ENCODE results near the gene CIDEC. TPM values are rescaled to one million over a fixed set of nuclear protein-coding genes. Genes with fewer than 3 reads are reported as not detected.

Gene CIDEC
- total and polyA plus RNA-seq, 2 of the 13 experiments (the other 11 are each of a cell fraction or from before 2014, with no cell fraction given): 2.5 to 10.4 TPM

DNA sequence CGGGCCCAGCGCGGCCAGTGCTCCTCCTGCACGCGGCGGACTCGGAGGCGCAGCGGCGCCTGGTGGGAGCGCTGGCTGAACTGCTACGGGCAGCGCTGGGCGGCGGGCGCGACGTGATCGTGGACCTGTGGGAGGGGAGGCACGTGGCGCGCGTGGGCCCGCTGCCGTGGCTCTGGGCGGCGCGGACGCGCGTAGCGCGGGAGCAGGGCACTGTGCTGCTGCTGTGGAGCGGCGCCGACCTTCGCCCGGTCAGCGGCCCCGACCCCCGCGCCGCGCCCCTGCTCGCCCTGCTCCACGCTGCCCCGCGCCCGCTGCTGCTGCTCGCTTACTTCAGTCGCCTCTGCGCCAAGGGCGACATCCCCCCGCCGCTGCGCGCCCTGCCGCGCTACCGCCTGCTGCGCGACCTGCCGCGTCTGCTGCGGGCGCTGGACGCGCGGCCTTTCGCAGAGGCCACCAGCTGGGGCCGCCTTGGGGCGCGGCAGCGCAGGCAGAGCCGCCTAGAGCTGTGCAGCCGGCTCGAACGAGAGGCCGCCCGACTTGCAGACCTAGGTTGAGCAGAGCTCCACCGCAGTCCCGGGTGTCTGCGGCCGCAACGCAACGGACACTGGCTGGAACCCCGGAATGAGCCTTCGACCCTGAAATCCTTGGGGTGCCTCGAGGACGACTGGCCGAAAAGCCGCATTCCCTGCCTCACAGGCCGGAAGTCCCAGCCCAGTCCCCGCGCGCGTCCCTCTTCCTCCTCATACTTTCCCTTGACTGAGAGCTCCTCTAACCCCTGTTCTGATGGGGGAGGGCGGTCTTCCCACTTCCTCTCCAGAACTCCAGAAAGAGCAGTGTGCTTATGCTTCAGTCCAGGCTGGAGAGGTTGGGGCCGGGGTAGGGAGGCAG is 35.4 kb upstream of the CIDEC start (continued):
- TF ChIP-seq, protein P1, sequence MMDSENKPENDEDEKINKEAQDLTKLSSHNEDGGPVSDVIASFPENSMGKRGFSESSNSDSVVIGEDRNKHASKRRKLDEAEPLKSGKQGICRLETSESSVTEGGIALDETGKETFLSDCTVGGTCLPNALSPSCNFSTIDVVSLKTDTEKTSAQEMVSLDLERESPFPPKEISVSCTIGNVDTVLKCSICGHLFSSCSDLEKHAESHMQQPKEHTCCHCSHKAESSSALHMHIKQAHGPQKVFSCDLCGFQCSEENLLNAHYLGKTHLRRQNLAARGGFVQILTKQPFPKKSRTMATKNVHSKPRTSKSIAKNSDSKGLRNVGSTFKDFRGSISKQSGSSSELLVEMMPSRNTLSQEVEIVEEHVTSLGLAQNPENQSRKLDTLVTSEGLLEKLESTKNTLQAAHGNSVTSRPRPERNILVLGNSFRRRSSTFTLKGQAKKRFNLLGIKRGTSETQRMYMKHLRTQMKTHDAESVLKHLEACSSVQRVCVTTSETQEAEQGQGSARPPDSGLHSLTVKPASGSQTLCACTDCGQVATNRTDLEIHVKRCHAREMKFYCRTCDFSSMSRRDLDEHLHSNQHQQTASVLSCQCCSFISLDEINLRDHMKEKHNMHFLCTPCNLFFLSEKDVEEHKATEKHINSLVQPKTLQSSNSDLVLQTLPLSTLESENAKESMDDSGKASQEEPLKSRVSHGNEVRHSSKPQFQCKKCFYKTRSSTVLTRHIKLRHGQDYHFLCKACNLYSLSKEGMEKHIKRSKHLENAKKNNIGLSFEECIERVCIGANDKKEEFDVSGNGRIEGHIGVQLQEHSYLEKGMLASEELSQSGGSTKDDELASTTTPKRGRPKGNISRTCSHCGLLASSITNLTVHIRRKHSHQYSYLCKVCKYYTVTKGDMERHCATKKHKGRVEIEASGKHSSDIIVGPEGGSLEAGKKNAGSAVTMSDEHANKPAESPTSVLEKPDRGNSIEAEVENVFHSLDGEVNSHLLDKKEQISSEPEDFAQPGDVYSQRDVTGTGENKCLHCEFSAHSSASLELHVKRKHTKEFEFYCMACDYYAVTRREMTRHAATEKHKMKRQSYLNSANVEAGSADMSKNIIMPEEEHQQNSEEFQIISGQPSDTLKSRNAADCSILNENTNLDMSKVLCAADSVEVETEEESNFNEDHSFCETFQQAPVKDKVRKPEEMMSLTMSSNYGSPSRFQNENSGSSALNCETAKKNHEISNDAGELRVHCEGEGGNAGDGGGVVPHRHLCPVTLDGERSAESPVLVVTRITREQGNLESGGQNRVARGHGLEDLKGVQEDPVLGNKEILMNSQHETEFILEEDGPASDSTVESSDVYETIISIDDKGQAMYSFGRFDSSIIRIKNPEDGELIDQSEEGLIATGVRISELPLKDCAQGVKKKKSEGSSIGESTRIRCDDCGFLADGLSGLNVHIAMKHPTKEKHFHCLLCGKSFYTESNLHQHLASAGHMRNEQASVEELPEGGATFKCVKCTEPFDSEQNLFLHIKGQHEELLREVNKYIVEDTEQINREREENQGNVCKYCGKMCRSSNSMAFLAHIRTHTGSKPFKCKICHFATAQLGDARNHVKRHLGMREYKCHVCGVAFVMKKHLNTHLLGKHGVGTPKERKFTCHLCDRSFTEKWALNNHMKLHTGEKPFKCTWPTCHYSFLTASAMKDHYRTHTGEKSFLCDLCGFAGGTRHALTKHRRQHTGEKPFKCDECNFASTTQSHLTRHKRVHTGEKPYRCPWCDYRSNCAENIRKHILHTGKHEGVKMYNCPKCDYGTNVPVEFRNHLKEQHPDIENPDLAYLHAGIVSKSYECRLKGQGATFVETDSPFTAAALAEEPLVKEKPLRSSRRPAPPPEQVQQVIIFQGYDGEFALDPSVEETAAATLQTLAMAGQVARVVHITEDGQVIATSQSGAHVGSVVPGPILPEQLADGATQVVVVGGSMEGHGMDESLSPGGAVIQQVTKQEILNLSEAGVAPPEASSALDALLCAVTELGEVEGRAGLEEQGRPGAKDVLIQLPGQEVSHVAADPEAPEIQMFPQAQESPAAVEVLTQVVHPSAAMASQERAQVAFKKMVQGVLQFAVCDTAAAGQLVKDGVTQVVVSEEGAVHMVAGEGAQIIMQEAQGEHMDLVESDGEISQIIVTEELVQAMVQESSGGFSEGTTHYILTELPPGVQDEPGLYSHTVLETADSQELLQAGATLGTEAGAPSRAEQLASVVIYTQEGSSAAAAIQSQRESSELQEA (CRISPR knock-in tag; IDR thresholded peaks at IDR 0.05; ENCODE audit: not compliant biosample characterization): no peak
- peak; percentile 87; the same call in 1 of the 2 replicates for TF ChIP-seq ZNF841 (CRISPR knock-in tag; IDR thresholded peaks at IDR 0.05; ENCODE audit: borderline replicate concordance)
- TF ChIP-seq KLF15 (CRISPR knock-in tag; IDR thresholded peaks at IDR 0.05; ENCODE audit: borderline replicate concordance): peak; percentile 85; the same call in 1 of the 2 replicates
- TF ChIP-seq, protein P2, sequence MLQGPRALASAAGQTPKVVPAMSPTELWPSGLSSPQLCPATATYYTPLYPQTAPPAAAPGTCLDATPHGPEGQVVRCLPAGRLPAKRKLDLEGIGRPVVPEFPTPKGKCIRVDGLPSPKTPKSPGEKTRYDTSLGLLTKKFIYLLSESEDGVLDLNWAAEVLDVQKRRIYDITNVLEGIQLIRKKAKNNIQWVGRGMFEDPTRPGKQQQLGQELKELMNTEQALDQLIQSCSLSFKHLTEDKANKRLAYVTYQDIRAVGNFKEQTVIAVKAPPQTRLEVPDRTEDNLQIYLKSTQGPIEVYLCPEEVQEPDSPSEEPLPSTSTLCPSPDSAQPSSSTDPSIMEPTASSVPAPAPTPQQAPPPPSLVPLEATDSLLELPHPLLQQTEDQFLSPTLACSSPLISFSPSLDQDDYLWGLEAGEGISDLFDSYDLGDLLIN (CRISPR knock-in tag; IDR thresholded peaks at IDR 0.05; ENCODE audit: borderline replicate concordance): 0 out of 2 replicates have a peak, but pooled peaks have one; percentile 53
- TF ChIP-seq RBFOX2 (IDR thresholded peaks at IDR 0.05; ENCODE audit: low read depth, low read length): peak; percentile 92
- TF ChIP-seq U2AF1 (optimal IDR thresholded peaks at IDR 0.05; ENCODE audit: low read depth, low read length): no peak
- TF ChIP-seq, protein P3, sequence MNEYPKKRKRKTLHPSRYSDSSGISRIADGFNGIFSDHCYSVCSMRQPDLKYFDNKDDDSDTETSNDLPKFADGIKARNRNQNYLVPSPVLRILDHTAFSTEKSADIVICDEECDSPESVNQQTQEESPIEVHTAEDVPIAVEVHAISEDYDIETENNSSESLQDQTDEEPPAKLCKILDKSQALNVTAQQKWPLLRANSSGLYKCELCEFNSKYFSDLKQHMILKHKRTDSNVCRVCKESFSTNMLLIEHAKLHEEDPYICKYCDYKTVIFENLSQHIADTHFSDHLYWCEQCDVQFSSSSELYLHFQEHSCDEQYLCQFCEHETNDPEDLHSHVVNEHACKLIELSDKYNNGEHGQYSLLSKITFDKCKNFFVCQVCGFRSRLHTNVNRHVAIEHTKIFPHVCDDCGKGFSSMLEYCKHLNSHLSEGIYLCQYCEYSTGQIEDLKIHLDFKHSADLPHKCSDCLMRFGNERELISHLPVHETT (CRISPR knock-in tag; conservative IDR thresholded peaks at IDR 0.05): 0 out of 2 replicates have a peak, but pooled peaks have one; percentile 29
- TF ChIP-seq TBX2 (CRISPR knock-in tag; IDR thresholded peaks at IDR 0.05; ENCODE audit: borderline replicate concordance): 0 out of 2 replicates have a peak, but pooled peaks have one; percentile 49
- 0 out of 2 replicates have a peak, but pooled peaks have one; percentile 32 for TF ChIP-seq KLF9 (CRISPR knock-in tag; IDR thresholded peaks at IDR 0.05; ENCODE audit: low read depth)
- peak; percentile 50; the same call in 1 of the 2 replicates for TF ChIP-seq REL (CRISPR knock-in tag; conservative IDR thresholded peaks at IDR 0.05)
- TF ChIP-seq CC2D1A (CRISPR knock-in tag; IDR thresholded peaks at IDR 0.05): no peak
- TF ChIP-seq ZNF761 (CRISPR knock-in tag; conservative IDR thresholded peaks at IDR 0.05): 0 out of 2 replicates have a peak, but pooled peaks have one; percentile 49
- peak; percentile 81; the same call in 1 of the 2 replicates for TF ChIP-seq KLF12 (CRISPR knock-in tag; IDR thresholded peaks at IDR 0.05; ENCODE audit: borderline replicate concordance)
- TF ChIP-seq, protein P4, sequence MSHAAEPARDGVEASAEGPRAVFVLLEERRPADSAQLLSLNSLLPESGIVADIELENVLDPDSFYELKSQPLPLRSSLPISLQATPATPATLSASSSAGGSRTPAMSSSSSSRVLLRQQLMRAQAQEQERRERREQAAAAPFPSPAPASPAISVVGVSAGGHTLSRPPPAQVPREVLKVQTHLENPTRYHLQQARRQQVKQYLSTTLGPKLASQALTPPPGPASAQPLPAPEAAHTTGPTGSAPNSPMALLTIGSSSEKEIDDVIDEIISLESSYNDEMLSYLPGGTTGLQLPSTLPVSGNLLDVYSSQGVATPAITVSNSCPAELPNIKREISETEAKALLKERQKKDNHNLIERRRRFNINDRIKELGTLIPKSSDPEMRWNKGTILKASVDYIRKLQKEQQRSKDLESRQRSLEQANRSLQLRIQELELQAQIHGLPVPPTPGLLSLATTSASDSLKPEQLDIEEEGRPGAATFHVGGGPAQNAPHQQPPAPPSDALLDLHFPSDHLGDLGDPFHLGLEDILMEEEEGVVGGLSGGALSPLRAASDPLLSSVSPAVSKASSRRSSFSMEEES (CRISPR knock-in tag; IDR thresholded peaks at IDR 0.05): peak; percentile 62; the same call in 1 of the 2 replicates
- peak; percentile 28; the same call in 1 of the 2 replicates for TF ChIP-seq BRD4 (CRISPR knock-in tag; IDR thresholded peaks at IDR 0.05)

All from HepG2 (cell line).